Measurements from ENCODE around the gene BCL2L2. TPM values are rescaled to one million over a fixed set of nuclear protein-coding genes. Genes with fewer than 3 reads are reported as not detected.

The BCL2L2 gene
- total and polyA plus RNA-seq, 2 experiments from 2014 or later: 4.3 to 20.8 TPM

GRCh38 chr14:23296012-23296777 is 10.4 kb upstream of the BCL2L2 start:
- no peak for TF ChIP-seq CTCF (IDR thresholded peaks at IDR 0.05; ENCODE audit: poor library complexity)
- TF ChIP-seq EZH2 (IDR thresholded peaks at IDR 0.05; ENCODE audit: borderline replicate concordance): no peak
- TF ChIP-seq EZH2phosphoT487 (IDR thresholded peaks at IDR 0.05; ENCODE audit: low read depth, severe bottlenecking, unreplicated experiment): no peak
- Histone ChIP-seq H4K20me1 (ENCODE audit: insufficient read depth, poor library complexity, severe bottlenecking) (no peaks in the 10 kb centered on the region), H3K27me3 (peaks cover 3% of the 10 kb centered on the region), H3K4me3 (no peak overlapping the region), H3K4me1 (ENCODE audit: insufficient read depth) (peaks cover 15% of the 10 kb centered on the region), H3K4me2 (no peak overlapping the region), H3K79me2 (peaks cover 4% of the 10 kb centered on the region), H2AFZ (no peak overlapping the region), H3K36me3 (replicated peaks; ENCODE audit: insufficient read depth, low read depth) (no peaks in the 10 kb centered on the region), H3K27ac (no peak overlapping the region), H3K9me2 (replicated peaks; ENCODE audit: insufficient read depth) (no peaks in the 10 kb centered on the region), H3K9me3 (ENCODE audit: low read depth) (no peaks in the 10 kb centered on the region)
- WGBS (ENCODE audit: low lambda C conversion rate, missing lambda C conversion rate): 92% methylated on average over 7 of the region's 7 CpGs
- no peak for DNase-seq (ENCODE audit: low spot score)

- Histone ChIP-seq H3K4me2 (no peak overlapping the region), H3K9me3 (ENCODE audit: low read depth) (no peaks in the 10 kb centered on the region), H3K79me2 (peaks cover 4% of the 10 kb centered on the region), H3K4me1 (ENCODE audit: insufficient read depth) (peaks cover 15% of the 10 kb centered on the region), H2AFZ (no peak overlapping the region), H3K27me3 (peaks cover 3% of the 10 kb centered on the region), H3K27ac (no peak overlapping the region), H4K20me1 (ENCODE audit: insufficient read depth, poor library complexity, severe bottlenecking) (no peaks in the 10 kb centered on the region), H3K36me3 (replicated peaks; ENCODE audit: insufficient read depth, low read depth) (no peaks in the 10 kb centered on the region), H3K4me3 (no peak overlapping the region), H3K9me2 (replicated peaks; ENCODE audit: insufficient read depth) (no peaks in the 10 kb centered on the region)
- no peak for DNase-seq (ENCODE audit: low spot score)
- WGBS (ENCODE audit: low lambda C conversion rate, missing lambda C conversion rate): 84% methylated on average over 7 of the region's 7 CpGs
- TF ChIP-seq EZH2phosphoT487 (IDR thresholded peaks at IDR 0.05; ENCODE audit: low read depth, severe bottlenecking, unreplicated experiment): no peak
- TF ChIP-seq EZH2 (IDR thresholded peaks at IDR 0.05; ENCODE audit: borderline replicate concordance): no peak
- no peak for TF ChIP-seq CTCF (IDR thresholded peaks at IDR 0.05; ENCODE audit: poor library complexity)
Measured at GRCh38 chr14:23297096-23297495, 9.5 kb upstream of the BCL2L2 start.

- H3K4me2 ChIP-seq: no peak overlapping the region
- H4K20me1 ChIP-seq (ENCODE audit: insufficient read depth, poor library complexity, severe bottlenecking): no peaks in the 10 kb centered on the region
- 93% methylated on average over 7 of the region's 7 CpGs for WGBS (ENCODE audit: low lambda C conversion rate, missing lambda C conversion rate)
- no peak overlapping the region for H2AFZ ChIP-seq
- no peaks in the 10 kb centered on the region for H3K36me3 ChIP-seq (replicated peaks; ENCODE audit: insufficient read depth, low read depth)
- H3K27me3 ChIP-seq: peaks cover 3% of the 10 kb centered on the region
- H3K4me1 ChIP-seq (ENCODE audit: insufficient read depth): peaks cover 15% of the 10 kb centered on the region
- H3K27ac ChIP-seq: no peak overlapping the region
- peaks cover 4% of the 10 kb centered on the region for H3K79me2 ChIP-seq
- H3K9me3 ChIP-seq (ENCODE audit: low read depth): no peaks in the 10 kb centered on the region
- H3K4me3 ChIP-seq: no peak overlapping the region
- no peaks in the 10 kb centered on the region for H3K9me2 ChIP-seq (replicated peaks; ENCODE audit: insufficient read depth)
- no peak for DNase-seq (ENCODE audit: low spot score)
- no peak for TF ChIP-seq EZH2 (IDR thresholded peaks at IDR 0.05; ENCODE audit: borderline replicate concordance)
- TF ChIP-seq EZH2phosphoT487 (IDR thresholded peaks at IDR 0.05; ENCODE audit: low read depth, severe bottlenecking, unreplicated experiment): no peak
- TF ChIP-seq CTCF (IDR thresholded peaks at IDR 0.05; ENCODE audit: poor library complexity): no peak
Measured at GRCh38 chr14:23297611-23298277, 8.9 kb upstream of the BCL2L2 start.

Measured in hepatocyte (in vitro differentiated cells).